Adrenal gland (tissue), 19 donors: Measurements from ENCODE around the gene OOSP2. TPM values are rescaled to one million over a fixed set of nuclear protein-coding genes. Genes with fewer than 3 reads are reported as not detected.

Experiments
- DNase-seq, 7 donors: peaks; one replicate each; pipeline ENCODE4 v3.0.0-alpha.2; 2019 to 2020
- H3K27ac ChIP-seq, 5 donors: fragments of 200-600 bp; sonication (generic) in 4 of 5; 1 replicate in 3 of 5; 2 replicates in 2 of 5; pipeline versions ENCODE4 v1.5.1 to v1.8.0; 2016 to 2020; ENCODE audit warnings: mild to moderate bottlenecking in 1 of 5
- H3K27me3 ChIP-seq: fragments of 200-600 bp; 2 replicates; pipeline ENCODE4 v1.8.0; 2021
- H3K36me3 ChIP-seq, 2 donors: fragments of 200-600 bp; replicated peaks in 1 of 2; 1 replicate in 1 of 2; 2 replicates in 1 of 2; pipeline versions ENCODE4 v1.5.1 to v1.8.0; 2018 to 2022
- H3K4me1 ChIP-seq, 2 donors: fragments of 200-600 bp; replicated peaks in 1 of 2; 1 replicate in 1 of 2; 2 replicates in 1 of 2; pipeline versions ENCODE4 v1.5.1 to v1.8.0; 2018 to 2021
- H3K4me3 ChIP-seq, 4 donors: fragments of 200-600 bp; sonication (generic) in 3 of 4; one replicate each; pipeline ENCODE4 v1.5.1; 2016 to 2018
- H3K9me3 ChIP-seq, 3 donors: fragments of 200-600 bp; sonication (generic) in 1 of 3; replicated peaks in 1 of 3; 1 replicate in 2 of 3; 2 replicates in 1 of 3; pipeline versions ENCODE4 v1.5.1 to v1.8.0; 2016 to 2021
- CTCF ChIP-seq, 6 experiments: fragments of 450-650 bp in 4 of 6; fragments of 200-600 bp in 2 of 6; sonication (generic) in 1 of 6; IDR thresholded peaks; 1 replicate in 5 of 6; 2 replicates in 1 of 6; pipeline versions ENCODE4 v1.5.1 to v1.8.0; 2016 to 2021; ENCODE audit warnings: antibody characterized with exemption in 6 of 6, mild to moderate bottlenecking in 2 of 6, moderate library complexity in 1 of 6
- POLR2A ChIP-seq, 2 donors: fragments of 450-650 bp; IDR thresholded peaks; one replicate each; pipeline ENCODE4 v1.6.1; 2017; ENCODE audit warnings: antibody characterized with exemption in 2 of 2, mild to moderate bottlenecking in 2 of 2, moderate library complexity in 1 of 2
- WGBS, 4 donors: extraction: QIAGEN DNeasy Blood & Tissue Kit in 2 of 4; methylation state at CpG; one replicate each; pipeline versions ENCODE4 v1.1.5 to v1.1.7; 2013 to 2017; 5-methylcytosine and 5-hydroxymethylcytosine counted together
- intact Hi-C, 2 donors: fragments of 100-400 bp; cut with DNase I; formaldehyde crosslinking; loops; one replicate each; pipeline versions ENCODE4 v1.14.1 to v1.15.0; 2022 to 2023
- long read RNA-seq, 10 donors: library from polyadenylated mRNA in 3 of 10; unstranded in 2 of 10; stranded (forward) in 1 of 10; transcript quantifications; one replicate each; pipeline ENCODE4 v2.0.0 and lab custom pipeline, GENCODE V29; 2021 to 2026
- polyA plus RNA-seq, 3 donors: library from polyadenylated mRNA; stranded (reverse); fragments of 200-250 nt in 2 of 3; fragments of 350-450 nt in 1 of 3; fragmentation: Illumina TruSeq in 1 of 3; extraction: RNeasy Lipid Tissue Mini Kit (QIAGEN cat#74804) in 1 of 3; gene quantifications; one replicate each; pipeline ENCODE4 v1.2.3, GENCODE V29; 2013 to 2014
- total RNA-seq, 9 donors: library from RNA; depleted of rRNA in 4 of 9; stranded (reverse); fragments of >200 nt in 4 of 9; fragments of 120-200 nt in 1 of 9; fragmentation: NEBNext Ultra II Directional in 1 of 9; extraction: Animal tissue kit (Norgen Biotek cat#: 25700) in 1 of 9; gene quantifications; one replicate each; pipeline versions ENCODE4 v1.1.0 to v1.2.4, GENCODE V29; 2013 to 2023
- donor health status: healthy with polysubstance abuse.
- donor health status: Bipolar disorder and iron deficiency.
- donor health status: DM: yes; HTN: yes; CAD: no.
- donor health status: DM: no; HTN: no; CAD: no.
- donor health status: DM: no; HTN: no; CAD: no.
- donor health status: DM: yes; HTN: yes; CAD: no.

OOSP2 gene
- total RNA-seq (not detected), polyA plus RNA-seq (not detected)
- long read RNA-seq, donor 1: 0 reads
- long read RNA-seq, donor 2: 0 reads
- long read RNA-seq, donor 3: 0 reads
- long read RNA-seq, donor 4: 0 reads
- long read RNA-seq, donor 5: 0 reads
- long read RNA-seq, donor 6: 0 reads
- long read RNA-seq, donor 7: 0 reads
- long read RNA-seq, donor 8: 0 reads
- long read RNA-seq, donor 9: 0 reads
- long read RNA-seq, donor 10: 0 reads

- intact Hi-C loops: no loop called here
- TF ChIP-seq CTCF (IDR thresholded peaks at IDR 0.05): no peak
- TF ChIP-seq POLR2A (IDR thresholded peaks at IDR 0.05): no peak
- Histone ChIP-seq H3K4me3 (no peak within 1 kb of the TSS), H3K27me3 (no peaks in the 10 kb centered on the region), H3K36me3 (no peaks in the 10 kb centered on the region), H3K9me3 (no peaks in the 10 kb centered on the region), H3K27ac (no peak within 1 kb of the TSS), H3K4me1 (no peaks in the 10 kb centered on the region)
- WGBS, 4 donors: 74 to 83% (median 77%) methylated on average over 8 of the region's 8 CpGs
- DNase-seq: no peak
Measured at GRCh38 chr11:60040109-60040508, at the start of gene OOSP2. Gene OOSP2, plus strand, starts transcription at chr11:60040409. Its CDS starts 51 bp downstream, at chr11:60040460.

- WGBS, 4 donors: 60 to 85% (median 74%) methylated on average over 1 of the region's 1 CpG
- TF ChIP-seq POLR2A (IDR thresholded peaks at IDR 0.05) (no peak), CTCF (IDR thresholded peaks at IDR 0.05) (no peak)
- Histone ChIP-seq H3K36me3 (no peaks in the 10 kb centered on the region), H3K4me3 (no peak overlapping the region), H3K9me3 (no peaks in the 10 kb centered on the region), H3K27ac (no peak overlapping the region), H3K27me3 (no peaks in the 10 kb centered on the region), H3K4me1 (no peaks in the 10 kb centered on the region)
- intact Hi-C loops: no loop called here
- no peak for DNase-seq
Measured at GRCh38 chr11:59990421-59990820, 49.8 kb upstream of the OOSP2 start.

GRCh38 chr11:59992425-59992824 lies 47.8 kb upstream of the OOSP2 start:
- Histone ChIP-seq H3K4me3 (no peak overlapping the region), H3K9me3 (no peaks in the 10 kb centered on the region), H3K27ac (no peak overlapping the region), H3K36me3 (no peaks in the 10 kb centered on the region), H3K4me1 (no peaks in the 10 kb centered on the region), H3K27me3 (no peaks in the 10 kb centered on the region)
- 47 to 66% (median 51%) methylated on average over 5 of the region's 5 CpGs for WGBS, 4 donors
- no peak for TF ChIP-seq CTCF (IDR thresholded peaks at IDR 0.05)
- TF ChIP-seq POLR2A (IDR thresholded peaks at IDR 0.05): no peak
- intact Hi-C loops: no loop called here
- no peak for DNase-seq

- DNase-seq: no peak
- Histone ChIP-seq H3K4me3 (no peak overlapping the region), H3K27ac (no peak overlapping the region), H3K9me3 (no peaks in the 10 kb centered on the region), H3K36me3 (no peaks in the 10 kb centered on the region), H3K4me1 (no peaks in the 10 kb centered on the region), H3K27me3 (no peaks in the 10 kb centered on the region)
- no peak for TF ChIP-seq CTCF (IDR thresholded peaks at IDR 0.05)
- TF ChIP-seq POLR2A (IDR thresholded peaks at IDR 0.05): no peak
- WGBS, 4 donors: 52 to 66% (median 62%) methylated on average over 2 of the region's 2 CpGs
- intact Hi-C loops: no loop called here
Measured at GRCh38 chr11:59997800-59998199, 42.4 kb upstream of the OOSP2 start.
